OCI-M2 (cell line): ENCODE results near the gene SYTL3.
"Not testable (repeated sequence)": the region's sequence is repeated elsewhere in the genome, so short reads cannot be mapped to it uniquely, and the experiment has no call there.

Source experiments
- DNase-seq: peaks from one replicate; lab custom pipeline; 2025; ENCODE audit not compliant: unreplicated experiment; lab: John Stamatoyannopoulos, UW

Gene SYTL3

GRCh38 chr6:158787395-158787794 lies 137.5 kb downstream of the SYTL3 start:
- no peak for DNase-seq

GRCh38 chr6:158789115-158789917 lies 139.5 kb downstream of the SYTL3 start:
- no peak for DNase-seq

- no peak for DNase-seq
Observed at GRCh38 chr6:158791274-158791855, 141.5 kb downstream of the SYTL3 start.

- not testable (repeated sequence) for DNase-seq
Observed at GRCh38 chr6:158792505-158792904, 142.7 kb downstream of the SYTL3 start.

GRCh38 chr6:158793432-158793831 lies 143.6 kb downstream of the SYTL3 start:
- no peak for DNase-seq

- DNase-seq = no peak
Observed at GRCh38 chr6:158795516-158795915, 145.7 kb downstream of the SYTL3 start.

- DNase-seq = no peak
Observed at GRCh38 chr6:158796353-158796752, 146.5 kb downstream of the SYTL3 start.

GRCh38 chr6:158797331-158798310 lies 147.8 kb downstream of the SYTL3 start:
- DNase-seq = no peak

- no peak for DNase-seq
Observed at GRCh38 chr6:158798311-158798710, 148.5 kb downstream of the SYTL3 start.

- no peak for DNase-seq
Observed at GRCh38 chr6:158799051-158799792, 149.4 kb downstream of the SYTL3 start.

- no peak for DNase-seq
Observed at GRCh38 chr6:158801655-158802294, 151.9 kb downstream of the SYTL3 start.

GRCh38 chr6:158803733-158804143 lies 153.9 kb downstream of the SYTL3 start:
- DNase-seq = no peak

GRCh38 chr6:158804207-158804606 lies 154.4 kb downstream of the SYTL3 start:
- DNase-seq = no peak

- no peak for DNase-seq
Observed at GRCh38 chr6:158805698-158806377, 156.0 kb downstream of the SYTL3 start.

GRCh38 chr6:158807515-158808441 lies 157.9 kb downstream of the SYTL3 start:
- no peak for DNase-seq

GRCh38 chr6:158808442-158808833 lies 158.6 kb downstream of the SYTL3 start:
- DNase-seq = no peak

- DNase-seq = no peak
Observed at GRCh38 chr6:158808941-158809678, 159.3 kb downstream of the SYTL3 start.
